HG03139 (cell line): ENCODE results near the gene CLEC2L.

Experiments used
- ATAC-seq: cut with Tn5 transposase; IDR thresholded peaks from one replicate; pipeline ENCODE4 v1.9.1; 2021; ENCODE audit not compliant: unreplicated experiment

The CLEC2L gene

GRCh38 chr7:139522830-139523198 lies 671 bp upstream of the CLEC2L start:
- no peak for ATAC-seq

GRCh38 chr7:139523968-139524815 lies 707 bp downstream of the CLEC2L start:
- no peak for ATAC-seq

GRCh38 chr7:139525239-139525638 lies 1.8 kb downstream of the CLEC2L start:
- no peak for ATAC-seq

- no peak for ATAC-seq
Measured at GRCh38 chr7:139525750-139526149, 2.3 kb downstream of the CLEC2L start.

GRCh38 chr7:139526578-139527544 lies 3.4 kb downstream of the CLEC2L start:
- no peak for ATAC-seq

GRCh38 chr7:139531094-139531493 lies 7.6 kb downstream of the CLEC2L start:
- no peak for ATAC-seq

- ATAC-seq, result no peak
Measured at GRCh38 chr7:139532636-139533155, 9.2 kb downstream of the CLEC2L start.

- ATAC-seq, result no peak
Measured at GRCh38 chr7:139534096-139534495, 10.6 kb downstream of the CLEC2L start.

GRCh38 chr7:139534966-139535651 lies 11.6 kb downstream of the CLEC2L start:
- no peak for ATAC-seq

- ATAC-seq, result no peak
Measured at GRCh38 chr7:139536152-139536551, 12.7 kb downstream of the CLEC2L start.

GRCh38 chr7:139538881-139539635 lies 15.6 kb downstream of the CLEC2L start:
- ATAC-seq, result no peak

GRCh38 chr7:139540203-139540602 lies 16.7 kb downstream of the CLEC2L start:
- ATAC-seq, result no peak

- ATAC-seq, result no peak
Measured at GRCh38 chr7:139541600-139542307, 18.3 kb downstream of the CLEC2L start.

- ATAC-seq, result no peak
Measured at GRCh38 chr7:139542308-139543151, 19.0 kb downstream of the CLEC2L start.

GRCh38 chr7:139543801-139544603 lies 20.5 kb downstream of the CLEC2L start:
- no peak for ATAC-seq

- no peak for ATAC-seq
Measured at GRCh38 chr7:139544645-139545044, 21.2 kb downstream of the CLEC2L start.

- no peak for ATAC-seq
Measured at GRCh38 chr7:139548302-139549028, 25.0 kb downstream of the CLEC2L start.
